Fibroblast of skin of right biceps (primary cell): ENCODE measurements around the gene SNAPC4.
"Not testable (repeated sequence)": the region's sequence is repeated elsewhere in the genome, so short reads cannot be mapped to it uniquely, and the experiment has no call there.

Source experiments
- DNase-seq: peaks from one replicate; pipeline ENCODE4 v3.0.0-alpha.2; 2013

Gene SNAPC4

GRCh38 chr9:136354592-136355085 lies 45.3 kb downstream of the SNAPC4 start:
- DNase-seq, result peak; percentile 39

GRCh38 chr9:136353757-136354488 lies 46.0 kb downstream of the SNAPC4 start:
- no peak for DNase-seq

GRCh38 chr9:136353088-136353487 lies 46.9 kb downstream of the SNAPC4 start:
- no peak for DNase-seq

GRCh38 chr9:136352682-136353081 lies 47.3 kb downstream of the SNAPC4 start:
- no peak for DNase-seq

- not testable (repeated sequence) for DNase-seq
Observed at GRCh38 chr9:136351868-136352267, 48.1 kb downstream of the SNAPC4 start.

- DNase-seq, result no peak
Observed at GRCh38 chr9:136351252-136351800, 48.6 kb downstream of the SNAPC4 start.
